ENCODE data around the gene ABCA13. TPM values are rescaled to one million over a fixed set of nuclear protein-coding genes. Genes with fewer than 3 reads are reported as not detected.

ABCA13 gene
- total RNA-seq, 1 donor, result 4.3 TPM

DNA sequence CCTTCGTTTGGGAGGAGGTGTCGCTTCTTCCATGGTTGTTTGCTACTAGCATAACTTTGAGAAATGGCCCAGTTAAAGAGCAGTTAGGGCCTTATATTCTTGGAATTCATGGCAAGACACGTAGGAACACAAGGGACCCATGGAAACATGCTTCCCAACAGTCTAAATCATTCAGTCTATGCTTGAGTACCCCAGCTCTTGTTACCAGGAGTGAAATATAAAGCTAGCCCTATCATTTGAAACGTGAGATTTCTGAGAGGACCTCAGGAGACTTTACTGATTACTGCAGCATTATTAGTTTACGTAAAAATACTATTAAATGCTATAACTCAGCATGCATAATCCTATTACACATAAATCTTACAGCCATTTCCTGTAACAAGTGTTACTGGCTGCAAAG, 424.5 kb downstream of the ABCA13 start:
- DNase-seq (ENCODE audit: low read depth in 2 of 3, low spot score in 2 of 3), result no peak

DNA sequence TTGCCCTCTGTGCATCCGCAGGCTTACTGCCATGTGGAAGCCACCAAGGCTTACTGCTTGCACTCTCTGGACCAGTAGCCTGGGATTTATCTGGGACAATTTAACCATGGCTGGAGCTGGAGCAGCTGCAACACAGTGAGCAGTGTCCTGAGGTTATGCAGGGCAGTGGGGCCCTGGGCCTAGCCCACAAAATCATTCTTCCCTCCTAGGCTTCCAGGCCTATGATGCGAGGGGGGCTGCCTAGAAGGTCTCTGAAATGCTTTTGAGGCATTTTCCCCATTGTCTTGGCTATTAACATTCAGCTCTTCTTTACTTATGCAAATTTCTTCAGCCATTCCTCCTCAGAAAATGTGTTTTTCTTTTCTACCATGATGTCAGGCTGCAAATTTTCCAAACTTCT, 439.4 kb downstream of the ABCA13 start:
- no peak for DNase-seq (ENCODE audit: low read depth in 2 of 3, low spot score in 2 of 3)

DNA sequence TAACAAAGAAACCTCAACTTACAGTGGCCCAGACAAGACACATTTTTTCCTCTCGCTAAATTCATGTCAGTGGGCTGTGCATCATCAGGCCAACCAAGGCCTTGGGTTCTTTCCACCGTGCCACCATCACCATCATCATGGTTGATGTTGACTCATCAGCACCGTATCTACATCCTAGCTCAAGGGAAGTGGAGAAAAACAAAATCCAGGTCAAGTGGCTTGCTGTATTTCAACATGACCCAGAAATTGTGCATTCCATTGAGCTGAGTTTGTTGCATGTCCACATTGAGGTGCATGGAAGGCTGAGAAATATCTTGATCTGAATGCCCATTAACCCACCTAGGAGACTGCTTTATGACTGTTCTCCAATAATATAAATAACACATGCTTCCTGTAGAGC, 440.7 kb downstream of the ABCA13 start:
- no peak for DNase-seq (ENCODE audit: low read depth in 2 of 3, low spot score in 2 of 3)

DNA sequence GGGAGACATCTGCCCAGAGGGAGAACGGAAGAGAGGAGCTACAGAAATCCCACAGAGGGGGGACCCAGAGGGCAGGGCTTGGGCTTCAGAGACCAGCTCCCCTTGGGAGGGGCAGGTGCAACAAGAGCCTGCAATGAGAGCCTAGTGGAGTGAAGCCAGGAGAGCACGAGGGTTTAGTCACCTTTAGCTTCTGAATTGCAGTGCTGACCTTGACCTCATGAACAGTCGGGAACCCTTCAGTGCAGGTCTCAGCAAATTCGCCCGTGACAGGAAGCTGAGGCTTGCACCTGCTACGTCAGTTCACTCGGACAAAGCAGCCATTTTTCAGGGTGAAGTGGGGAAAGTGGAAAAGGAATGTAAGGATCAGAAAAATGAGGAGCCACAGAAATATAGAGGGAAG, 446.2 kb downstream of the ABCA13 start:
- DNase-seq (ENCODE audit: low read depth in 2 of 3, low spot score in 2 of 3), result no peak

DNA sequence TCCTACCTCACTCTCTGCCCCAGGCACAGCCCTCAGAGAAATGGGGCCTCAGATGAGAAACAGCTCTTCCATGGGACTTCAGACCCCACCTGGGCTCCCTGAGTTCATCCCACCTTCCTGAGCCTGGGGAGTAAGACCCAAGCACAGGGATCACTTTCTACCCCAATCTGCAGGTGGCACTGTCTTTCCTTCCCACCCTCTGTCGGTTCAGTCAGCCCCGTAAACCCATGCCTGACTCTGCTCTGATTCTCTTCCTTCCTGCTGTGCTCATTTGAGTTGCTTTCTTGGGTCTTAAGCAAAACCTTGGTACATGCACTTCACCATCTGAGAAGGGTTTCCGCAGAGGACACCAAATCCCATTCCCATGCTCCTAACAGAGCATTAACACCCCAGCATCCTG, 446.7 kb downstream of the ABCA13 start:
- DNase-seq (ENCODE audit: low read depth in 2 of 3, low spot score in 2 of 3), result no peak

DNA sequence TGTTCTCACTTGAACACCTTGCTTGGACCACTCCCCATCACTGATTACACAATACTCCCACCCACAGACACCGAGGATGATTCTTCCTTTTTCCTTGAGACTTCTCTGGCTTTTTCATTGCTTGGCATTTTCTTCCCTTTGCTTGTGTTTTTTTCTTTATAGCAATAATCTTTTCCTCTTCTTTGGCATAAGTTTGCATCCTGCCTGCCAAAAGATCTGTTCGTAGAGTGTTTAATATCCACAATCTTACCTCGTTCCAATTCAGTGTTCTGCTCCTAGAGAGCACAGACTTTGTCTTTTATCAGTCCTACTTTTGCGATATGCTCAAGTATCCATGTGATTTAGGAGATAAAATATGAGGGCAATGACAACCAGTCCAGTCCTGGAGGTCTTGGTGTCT, 449.8 kb downstream of the ABCA13 start:
- DNase-seq (ENCODE audit: low read depth in 2 of 3, low spot score in 2 of 3), result no peak

DNA sequence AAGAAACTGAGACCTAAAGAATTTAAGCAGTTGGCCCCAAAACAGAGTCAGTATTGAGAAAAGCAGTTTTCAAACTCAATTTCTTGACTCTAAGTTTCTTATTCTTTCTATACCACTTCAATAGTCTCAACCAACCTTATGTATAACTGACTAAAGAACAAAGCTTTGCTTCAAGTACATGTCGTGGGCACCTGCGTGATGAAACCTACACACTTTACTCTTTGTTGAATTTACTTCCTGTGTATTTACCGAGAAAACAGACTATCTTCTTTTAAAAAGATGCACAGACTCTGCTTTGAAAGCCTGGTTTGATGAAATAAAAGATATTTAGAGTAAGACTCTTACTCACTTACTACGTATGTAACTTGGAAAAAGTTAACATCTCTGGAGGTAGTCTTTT, 455.9 kb downstream of the ABCA13 start:
- no peak for DNase-seq (ENCODE audit: low read depth in 2 of 3, low spot score in 2 of 3)

DNA sequence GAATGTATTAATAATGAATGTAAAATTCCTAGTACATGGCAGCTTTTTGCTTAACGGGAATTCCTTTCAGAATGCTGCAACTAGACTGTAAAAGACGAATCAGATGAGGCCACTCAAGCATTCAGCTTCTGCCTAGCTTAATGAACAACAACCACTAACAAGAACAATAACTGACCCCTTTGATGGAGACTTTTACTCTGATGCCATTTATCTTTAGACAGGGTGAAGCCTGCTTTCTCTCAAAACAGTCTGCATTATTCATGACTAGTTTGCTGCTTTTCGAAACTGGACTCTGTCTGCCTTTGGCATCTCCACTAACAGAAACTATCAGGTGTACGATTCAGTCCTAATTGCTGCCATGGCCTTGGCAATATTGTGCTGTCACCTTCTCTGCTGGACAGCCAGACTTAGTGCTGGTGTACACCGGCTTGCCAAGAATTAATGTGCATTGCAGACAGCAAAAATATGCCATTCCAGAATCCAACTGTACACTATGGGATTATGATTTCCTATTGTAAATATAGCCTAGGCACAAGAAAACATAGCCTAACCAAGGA, 457.6 kb downstream of the ABCA13 start:
- no peak for DNase-seq (ENCODE audit: low read depth in 2 of 3, low spot score in 2 of 3)

DNA sequence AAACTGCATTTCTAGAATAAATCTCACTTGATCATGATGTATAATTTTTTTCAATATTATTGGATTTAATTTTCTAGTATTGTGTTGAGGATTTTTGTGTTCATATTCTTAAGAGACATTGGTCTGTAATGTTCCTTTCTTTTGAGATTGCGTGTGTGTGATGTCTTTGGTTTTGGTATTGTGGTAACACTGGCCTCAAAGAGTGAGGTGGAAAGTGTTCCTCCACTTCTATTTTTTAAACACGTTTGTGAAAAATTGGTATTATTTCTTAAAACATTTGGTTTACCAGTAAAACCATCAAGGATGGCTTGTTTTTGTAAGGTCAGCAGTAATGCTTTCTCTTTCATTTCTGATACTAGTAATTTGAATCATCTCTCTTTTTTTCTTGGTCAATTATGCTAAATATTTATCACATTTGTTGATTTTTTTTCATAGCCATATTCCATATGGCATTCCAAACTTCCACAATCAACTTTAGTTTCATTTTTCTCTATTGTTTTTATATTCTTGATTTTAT, 462.9 kb downstream of the ABCA13 start:
- DNase-seq (ENCODE audit: low read depth in 2 of 3, low spot score in 2 of 3), result no peak

DNA sequence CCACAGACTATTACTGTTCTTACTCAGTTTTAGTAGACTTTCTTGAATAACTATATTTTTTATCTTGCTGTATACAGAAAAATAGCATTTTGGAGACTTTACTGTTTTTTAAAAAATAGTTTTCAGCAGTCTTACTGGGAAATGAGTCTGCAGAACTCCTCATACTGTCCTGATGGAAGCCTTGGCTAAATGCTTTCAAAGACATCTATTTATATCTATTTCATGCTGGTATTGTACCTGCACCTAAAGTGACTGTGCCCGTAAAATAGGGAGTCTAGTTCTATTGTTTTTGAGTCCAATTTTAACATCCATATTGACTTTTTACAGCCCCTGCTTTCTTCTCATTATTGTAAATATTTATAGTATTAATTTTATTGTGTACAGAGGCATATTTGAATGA, 464.5 kb downstream of the ABCA13 start:
- no peak for DNase-seq (ENCODE audit: low read depth in 2 of 3, low spot score in 2 of 3)

DNA sequence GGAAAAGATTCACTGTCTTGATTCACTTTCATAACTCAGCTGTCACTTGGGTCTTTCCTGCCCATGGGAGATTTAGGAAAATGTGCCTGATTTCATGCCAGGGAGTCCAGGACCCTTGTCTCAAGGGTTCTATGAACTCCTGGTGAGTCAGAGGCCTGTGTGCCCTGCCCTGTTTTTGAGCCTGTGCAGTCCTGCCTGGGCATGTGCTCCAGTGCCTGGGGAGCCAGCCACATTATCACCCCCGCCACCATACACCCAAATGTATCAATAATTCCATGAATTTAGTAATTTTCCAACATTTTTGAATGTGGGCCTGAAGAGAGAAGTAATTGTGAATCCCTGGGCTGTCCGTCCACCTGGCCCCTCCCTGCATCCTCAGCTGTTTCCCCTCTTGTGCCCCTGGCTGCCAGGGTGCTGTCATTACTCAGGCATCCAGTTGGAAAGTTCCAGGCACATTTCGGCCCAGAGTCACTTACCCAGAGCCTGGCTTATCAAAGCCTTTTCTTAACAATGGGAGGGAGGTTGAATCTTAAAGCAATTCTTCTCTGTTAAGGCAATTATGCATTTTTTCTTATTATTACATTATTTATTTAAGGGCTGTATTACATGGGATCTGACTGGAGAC, 465.2 kb downstream of the ABCA13 start:
- DNase-seq (ENCODE audit: low read depth in 2 of 3, low spot score in 2 of 3), result no peak

DNA sequence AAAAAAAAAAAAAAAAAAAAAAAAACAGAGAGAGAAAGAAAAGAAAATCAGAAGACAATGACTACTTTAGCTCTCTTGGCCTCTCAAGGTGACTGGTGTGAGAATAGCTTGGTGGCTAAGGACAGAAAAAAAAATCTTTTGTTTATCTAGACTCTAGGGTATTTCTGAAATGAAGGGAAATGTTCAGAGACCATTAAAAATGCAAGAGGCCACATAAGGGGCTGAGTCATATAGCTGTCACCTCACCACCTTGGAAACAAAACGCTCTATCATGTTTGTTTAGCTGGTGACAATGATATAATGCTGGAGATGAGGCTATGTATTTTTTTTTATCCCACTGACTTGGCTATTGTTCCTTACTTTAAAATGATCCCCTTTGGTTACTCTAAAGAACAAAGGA, 466.1 kb downstream of the ABCA13 start:
- DNase-seq (ENCODE audit: low read depth in 2 of 3, low spot score in 2 of 3), result peak in 2 of 3 donors; percentile 15 to 52

DNA sequence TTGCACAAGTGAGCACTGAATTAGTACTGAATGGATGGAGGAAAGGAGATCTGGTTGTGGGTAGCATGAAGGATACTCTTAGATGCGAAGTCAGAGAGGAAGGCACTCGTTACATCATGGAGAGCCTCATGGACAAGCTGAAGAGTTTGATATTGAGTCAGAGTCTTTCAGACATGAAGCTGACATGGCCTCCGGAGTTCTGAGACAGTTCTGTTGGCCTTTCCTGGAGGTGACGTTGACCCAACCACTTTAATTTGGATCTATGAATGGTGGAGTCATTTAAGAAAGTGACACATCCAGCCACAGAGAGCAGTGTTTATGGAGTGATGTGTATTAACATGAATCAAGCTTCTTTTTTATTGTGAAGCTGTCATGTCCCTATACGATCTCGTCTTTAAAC, 466.8 kb downstream of the ABCA13 start:
- DNase-seq (ENCODE audit: low read depth in 2 of 3, low spot score in 2 of 3), result no peak

DNA sequence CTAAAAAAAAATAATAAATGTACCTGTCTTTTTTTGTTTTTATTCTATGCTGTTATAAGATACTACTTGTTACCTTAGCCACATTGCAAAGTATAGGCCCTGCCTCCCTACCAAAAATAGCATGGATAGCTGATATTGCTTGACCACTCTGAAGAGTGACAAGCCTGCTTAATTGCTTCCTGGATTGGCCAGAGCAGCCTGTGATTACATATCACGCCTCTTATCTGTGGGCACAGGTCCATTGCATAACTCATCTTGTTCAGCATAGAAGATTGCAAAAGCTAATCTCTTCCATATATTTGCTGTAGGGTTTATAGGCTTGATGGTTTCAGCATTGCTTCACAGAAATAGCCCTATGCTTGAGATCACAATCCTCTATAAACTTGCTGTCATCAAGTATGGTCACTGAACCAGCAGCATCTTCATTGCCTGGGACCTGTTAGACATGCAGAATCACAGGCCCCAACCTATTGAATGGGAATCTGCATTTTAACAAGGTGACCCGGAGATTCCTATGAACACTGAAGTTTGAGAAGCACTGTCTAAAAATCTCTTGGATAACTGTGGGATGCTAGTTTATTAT, 472.3 kb downstream of the ABCA13 start:
- DNase-seq (ENCODE audit: low read depth in 2 of 3, low spot score in 2 of 3), result no peak

DNA sequence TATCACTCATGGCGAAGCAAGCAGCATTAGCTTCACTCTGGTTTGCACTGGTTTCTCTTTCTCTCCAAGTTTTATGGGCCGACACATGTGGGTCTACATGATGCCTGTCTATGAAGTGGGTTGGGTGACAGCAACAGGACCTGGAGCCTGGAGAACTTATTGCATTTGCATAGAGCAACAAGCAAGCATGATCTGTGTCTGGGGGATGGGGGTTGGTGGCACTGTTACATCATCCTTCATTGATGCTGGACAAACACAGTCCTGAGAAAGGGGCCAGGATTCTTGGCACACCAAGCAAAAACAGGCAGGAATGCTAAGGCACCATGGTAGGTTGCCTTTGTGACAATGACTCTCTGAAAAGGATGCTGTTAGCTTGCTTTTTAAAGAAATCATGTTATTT, 486.9 kb downstream of the ABCA13 start:
- DNase-seq (ENCODE audit: low read depth in 2 of 3, low spot score in 2 of 3), result no peak

DNA sequence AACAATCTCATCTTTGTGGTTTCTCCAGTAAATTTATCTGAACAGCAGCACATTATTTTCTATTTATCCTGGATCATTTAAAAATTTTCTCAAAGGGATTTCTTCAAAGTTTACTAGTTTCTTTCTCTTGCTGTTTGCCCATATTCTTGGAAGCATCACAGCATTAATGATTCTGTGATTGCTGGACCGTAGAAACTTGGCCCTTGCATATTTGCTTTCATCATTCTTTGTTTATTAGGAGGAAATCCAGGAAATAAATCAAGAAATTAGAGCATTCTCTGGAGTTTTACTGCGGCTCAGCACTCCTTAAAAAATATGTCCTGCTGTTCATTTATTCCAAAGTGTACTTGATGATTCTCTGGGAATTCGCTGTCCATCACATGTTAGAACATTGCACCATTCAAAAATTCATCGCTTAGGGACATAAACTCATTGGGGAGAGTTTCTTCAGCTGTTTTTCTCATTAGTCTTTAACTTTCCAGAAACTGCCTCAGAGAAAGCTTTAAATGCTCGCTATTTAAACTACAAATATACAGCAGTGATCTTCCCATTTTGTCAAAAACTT, 489.1 kb downstream of the ABCA13 start:
- DNase-seq (ENCODE audit: low read depth in 2 of 3, low spot score in 2 of 3), result no peak

DNA sequence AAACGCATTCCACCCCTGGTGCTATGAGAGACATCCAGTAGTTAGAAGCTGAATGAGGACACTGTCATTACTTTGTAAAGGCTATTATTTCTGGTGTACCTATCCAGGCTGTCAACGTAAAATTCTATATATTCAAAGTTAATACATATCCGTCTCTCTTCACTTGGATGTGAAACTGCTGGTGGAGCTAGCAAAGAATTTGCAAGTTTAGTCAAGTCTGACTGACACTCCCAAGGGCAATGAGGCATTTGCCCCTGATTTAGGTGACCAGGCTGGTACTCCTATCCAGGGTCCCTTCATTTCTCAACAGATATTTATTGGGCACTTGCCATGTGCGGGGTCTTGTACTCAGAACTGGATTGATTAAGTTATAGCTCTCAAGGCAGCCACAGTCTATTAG, 493.0 kb downstream of the ABCA13 start:
- DNase-seq (ENCODE audit: low read depth in 2 of 3, low spot score in 2 of 3), result no peak

DNA sequence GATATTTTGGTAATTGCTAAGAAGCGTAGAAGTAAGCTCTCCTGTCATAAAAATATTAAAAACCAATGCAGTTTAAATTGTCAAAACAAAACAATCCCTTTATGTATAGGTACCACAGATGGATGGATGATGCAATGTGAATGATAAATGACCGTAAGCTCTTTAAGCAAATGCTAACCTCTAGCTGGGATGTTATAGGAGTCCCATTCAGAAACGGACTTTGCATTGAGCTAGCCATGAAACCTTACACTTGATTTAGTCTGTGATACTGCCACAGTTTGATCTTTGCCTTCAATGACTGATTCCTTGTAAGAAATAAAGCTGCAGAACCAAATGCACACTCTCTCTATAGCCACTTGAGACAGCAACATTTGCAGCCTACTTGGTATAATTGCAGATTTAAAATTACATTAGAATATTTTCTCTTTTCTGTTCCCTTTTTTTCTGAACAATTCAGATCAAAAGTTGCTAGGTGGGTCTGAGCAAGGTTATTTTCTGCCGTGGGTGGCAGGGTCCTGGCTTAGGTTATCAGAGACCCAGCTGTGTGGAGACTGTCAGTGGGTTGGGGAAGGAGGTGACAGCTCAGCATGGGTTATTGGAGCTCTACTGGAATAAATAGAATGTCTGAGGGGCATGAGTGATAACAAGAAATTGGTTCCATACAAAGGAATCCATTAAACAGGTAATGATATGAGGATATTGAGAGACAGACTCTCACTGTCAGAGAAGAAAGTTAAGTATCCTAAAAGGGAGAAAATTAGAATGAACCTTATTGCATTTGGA, 494.3 kb downstream of the ABCA13 start:
- DNase-seq (ENCODE audit: low read depth in 2 of 3, low spot score in 2 of 3), result no peak

DNA sequence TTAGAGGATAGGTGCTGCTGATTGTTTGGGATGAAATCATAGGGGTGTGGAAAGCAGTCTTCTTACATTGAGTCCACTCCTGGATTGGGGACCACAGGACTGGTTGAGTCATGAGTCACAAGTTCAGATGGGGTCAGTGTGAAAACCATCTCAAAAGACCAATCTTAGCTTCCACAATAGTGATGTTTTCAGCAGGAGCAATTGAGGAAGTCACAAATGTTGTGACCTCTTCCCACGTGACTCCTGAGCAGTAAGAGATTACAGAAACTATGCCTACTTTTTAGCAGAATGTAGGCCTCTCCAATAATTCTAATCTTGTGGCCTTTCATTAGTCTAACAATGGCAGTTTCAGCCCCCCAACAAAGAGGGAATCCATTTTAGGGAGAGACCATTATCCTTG, 496.1 kb downstream of the ABCA13 start:
- DNase-seq (ENCODE audit: low read depth in 2 of 3, low spot score in 2 of 3), result no peak

DNA sequence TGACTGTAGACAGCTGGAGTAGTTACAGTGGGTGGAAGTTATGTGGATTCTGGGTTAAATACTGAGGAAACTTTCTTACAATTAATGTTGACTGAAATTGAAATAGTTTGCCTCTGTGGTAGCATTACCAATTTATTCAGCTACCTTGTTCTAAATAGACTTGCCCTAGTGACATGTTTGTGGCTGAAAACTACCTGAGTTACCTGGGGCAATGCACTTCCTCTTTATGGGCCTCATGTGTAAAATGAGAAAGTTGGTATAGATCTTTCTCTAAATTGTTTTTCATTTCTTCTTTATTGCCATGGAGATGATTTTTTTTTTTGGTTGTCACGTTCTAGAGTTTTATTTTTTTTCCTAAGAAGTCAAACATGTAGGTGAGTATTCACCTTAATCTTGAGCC, 500.4 kb downstream of the ABCA13 start:
- no peak for DNase-seq (ENCODE audit: low read depth in 2 of 3, low spot score in 2 of 3)

DNA sequence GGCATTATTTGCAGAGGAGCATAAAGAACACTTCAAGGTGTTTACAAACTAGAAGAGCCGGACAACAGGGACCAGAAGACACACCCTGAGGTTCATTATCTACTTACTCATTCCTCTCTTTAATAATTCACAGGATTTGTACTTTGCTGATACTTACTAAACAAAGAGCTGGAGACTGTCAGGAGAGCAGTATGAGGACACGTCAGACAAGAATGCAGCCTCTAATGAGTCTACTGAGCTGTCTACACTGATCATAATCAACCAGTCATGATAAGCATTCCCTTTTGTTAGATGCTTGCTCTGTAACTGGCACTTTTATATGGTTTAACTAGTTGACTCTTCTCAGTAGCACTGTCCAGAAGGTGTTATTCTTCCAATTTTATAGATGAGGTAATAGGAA, 509.7 kb downstream of the ABCA13 start:
- no peak for DNase-seq (ENCODE audit: low read depth in 2 of 3, low spot score in 2 of 3)
